ENCODE measurements around the gene PTPRN.
"Not testable (repeated sequence)": the region's sequence is repeated elsewhere in the genome, so short reads cannot be mapped to it uniquely, and the experiment has no call there.

The PTPRN gene

DNA sequence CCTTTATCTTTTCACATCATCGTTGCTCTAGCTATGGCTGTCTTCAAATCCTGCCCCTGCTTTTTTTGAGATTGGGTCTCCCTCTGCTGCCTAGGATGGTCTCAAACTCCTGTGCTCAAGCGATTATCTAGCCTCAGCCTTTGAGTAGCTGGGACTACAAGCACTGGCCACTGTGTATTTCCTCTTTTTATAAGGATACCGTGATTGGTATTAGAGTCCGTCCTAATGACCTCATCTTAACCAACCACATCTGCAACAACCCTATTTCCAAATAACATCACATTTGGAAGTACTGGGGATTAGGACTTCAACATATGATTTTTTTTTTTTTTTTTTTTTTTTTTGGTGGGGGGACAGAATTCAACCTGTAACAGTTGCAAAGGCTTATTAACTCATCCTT is 14.2 kb upstream of the PTPRN start:
- no peak overlapping the region for H3K27ac ChIP-seq (ENCODE audit: low read depth, low read length)
- H3K27me3 ChIP-seq (ENCODE audit: low read length), result no peaks in the 10 kb centered on the region
- no peaks in the 10 kb centered on the region for H3F3A ChIP-seq (ENCODE audit: insufficient read depth)
- no peaks in the 10 kb centered on the region for H3K36me3 ChIP-seq (ENCODE audit: low read length)
- H3K9me3 ChIP-seq (ENCODE audit: insufficient read depth, low read length), result no peaks in the 10 kb centered on the region
- no peaks in the 10 kb centered on the region for H3K79me2 ChIP-seq (ENCODE audit: insufficient read depth, low read length)
- no peak overlapping the region for H3K9ac ChIP-seq (ENCODE audit: low read length)
- no peak overlapping the region for H3K4me3 ChIP-seq (ENCODE audit: insufficient read depth, low read length, poor library complexity, severe bottlenecking)
- TF ChIP-seq EZH2phosphoT487 (conservative IDR thresholded peaks at IDR 0.05; ENCODE audit: low read length), result no peak
- TF ChIP-seq, protein P1, sequence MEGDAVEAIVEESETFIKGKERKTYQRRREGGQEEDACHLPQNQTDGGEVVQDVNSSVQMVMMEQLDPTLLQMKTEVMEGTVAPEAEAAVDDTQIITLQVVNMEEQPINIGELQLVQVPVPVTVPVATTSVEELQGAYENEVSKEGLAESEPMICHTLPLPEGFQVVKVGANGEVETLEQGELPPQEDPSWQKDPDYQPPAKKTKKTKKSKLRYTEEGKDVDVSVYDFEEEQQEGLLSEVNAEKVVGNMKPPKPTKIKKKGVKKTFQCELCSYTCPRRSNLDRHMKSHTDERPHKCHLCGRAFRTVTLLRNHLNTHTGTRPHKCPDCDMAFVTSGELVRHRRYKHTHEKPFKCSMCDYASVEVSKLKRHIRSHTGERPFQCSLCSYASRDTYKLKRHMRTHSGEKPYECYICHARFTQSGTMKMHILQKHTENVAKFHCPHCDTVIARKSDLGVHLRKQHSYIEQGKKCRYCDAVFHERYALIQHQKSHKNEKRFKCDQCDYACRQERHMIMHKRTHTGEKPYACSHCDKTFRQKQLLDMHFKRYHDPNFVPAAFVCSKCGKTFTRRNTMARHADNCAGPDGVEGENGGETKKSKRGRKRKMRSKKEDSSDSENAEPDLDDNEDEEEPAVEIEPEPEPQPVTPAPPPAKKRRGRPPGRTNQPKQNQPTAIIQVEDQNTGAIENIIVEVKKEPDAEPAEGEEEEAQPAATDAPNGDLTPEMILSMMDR (IDR thresholded peaks at IDR 0.05; ENCODE audit: insufficient read depth, low read length, poor library complexity, severe bottlenecking), result no peak
- H2AFZ ChIP-seq (ENCODE audit: low read depth, low read length, severe bottlenecking), result no peak overlapping the region
- H3K9me2 ChIP-seq (replicated peaks; ENCODE audit: insufficient read depth, low read length), result no peaks in the 10 kb centered on the region
- H4K20me1 ChIP-seq (ENCODE audit: low read depth, low read length), result no peaks in the 10 kb centered on the region
- H3K4me2 ChIP-seq (ENCODE audit: low read depth, low read length, poor library complexity, severe bottlenecking), result no peak overlapping the region

DNA sequence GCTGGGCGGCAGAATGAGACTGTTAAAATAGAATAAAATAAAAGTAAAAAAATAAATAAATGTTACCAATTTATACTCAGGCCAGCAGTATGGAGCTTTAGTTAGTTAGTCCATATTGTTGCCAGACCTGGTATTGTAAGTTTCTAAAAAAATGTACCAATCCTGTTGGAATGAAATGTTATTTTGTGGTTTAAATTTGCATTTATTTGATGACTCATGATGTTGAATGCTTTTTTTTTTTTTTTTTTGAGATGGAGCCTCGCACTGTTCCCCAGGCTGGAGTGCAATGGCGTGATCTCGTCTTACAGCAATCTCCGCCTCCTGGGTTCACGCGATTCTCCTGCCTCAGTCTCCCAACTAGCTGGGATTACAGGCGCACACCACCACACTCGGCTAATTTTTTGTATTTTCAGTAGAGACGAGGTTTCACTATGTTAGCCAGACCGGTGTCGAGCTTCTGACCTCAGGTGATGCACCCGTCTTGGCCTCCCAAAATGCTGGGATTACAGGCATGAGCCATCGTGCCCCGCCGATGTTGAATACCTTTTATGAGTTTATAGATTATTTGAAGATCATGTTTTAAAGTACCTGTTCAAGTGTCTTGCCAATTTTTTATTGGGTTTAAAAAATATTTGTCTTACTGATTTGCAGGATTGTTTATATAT is 5.7 kb upstream of the PTPRN start:
- Histone ChIP-seq H3K36me3 (ENCODE audit: low read length) (no peaks in the 10 kb centered on the region), H3K79me2 (ENCODE audit: insufficient read depth, low read length) (no peaks in the 10 kb centered on the region), H3K4me2 (ENCODE audit: low read depth, low read length, poor library complexity, severe bottlenecking) (no peak overlapping the region), H3K9me3 (ENCODE audit: insufficient read depth, low read length) (no peaks in the 10 kb centered on the region), H3F3A (ENCODE audit: insufficient read depth) (no peaks in the 10 kb centered on the region), H3K27me3 (ENCODE audit: low read length) (no peaks in the 10 kb centered on the region), H2AFZ (ENCODE audit: low read depth, low read length, severe bottlenecking) (no peak overlapping the region), H3K27ac (ENCODE audit: low read depth, low read length) (no peak overlapping the region), H3K9ac (ENCODE audit: low read length) (no peak overlapping the region), H4K20me1 (ENCODE audit: low read depth, low read length) (no peaks in the 10 kb centered on the region), H3K4me3 (ENCODE audit: insufficient read depth, low read length, poor library complexity, severe bottlenecking) (no peak overlapping the region), H3K9me2 (replicated peaks; ENCODE audit: insufficient read depth, low read length) (no peaks in the 10 kb centered on the region)
- no peak for TF ChIP-seq EZH2phosphoT487 (conservative IDR thresholded peaks at IDR 0.05; ENCODE audit: low read length)
- TF ChIP-seq, protein P1 (IDR thresholded peaks at IDR 0.05; ENCODE audit: insufficient read depth, low read length, poor library complexity, severe bottlenecking), result no peak

DNA sequence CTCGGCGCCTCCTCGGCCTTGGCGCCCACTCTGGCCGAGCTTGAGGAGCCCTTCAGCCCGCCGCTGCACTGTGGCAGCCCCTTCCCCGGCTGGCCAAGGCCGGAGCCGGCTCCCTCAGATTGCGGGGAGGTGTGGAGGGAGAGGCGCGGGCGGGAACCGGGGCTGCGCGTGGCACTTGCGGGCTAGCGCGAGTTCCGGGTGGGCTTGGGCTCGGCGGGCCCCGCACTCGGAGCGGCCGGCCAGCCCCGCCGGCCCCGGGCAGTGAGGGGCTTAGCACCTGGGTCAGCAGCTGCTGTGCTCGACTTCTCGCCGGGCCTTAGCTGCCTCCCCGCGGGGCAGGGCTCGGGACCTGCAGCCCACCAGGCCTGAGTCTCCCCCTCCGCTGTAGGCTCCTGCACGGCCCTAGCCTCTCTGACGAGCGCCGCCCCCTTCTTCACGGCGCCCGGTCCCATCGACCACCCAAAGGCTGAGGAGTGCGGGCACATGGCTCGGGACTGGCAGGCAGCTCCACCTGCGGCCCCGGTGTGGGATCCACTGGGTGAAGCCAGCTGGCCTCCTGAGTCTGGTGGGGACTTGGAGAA is 3.6 kb upstream of the PTPRN start:
- not testable (repeated sequence) for H3K27me3 ChIP-seq (ENCODE audit: low read length); H3K9me2 ChIP-seq (replicated peaks; ENCODE audit: insufficient read depth, low read length); H3K9me3 ChIP-seq (ENCODE audit: insufficient read depth, low read length); H3F3A ChIP-seq (ENCODE audit: insufficient read depth); H4K20me1 ChIP-seq (ENCODE audit: low read depth, low read length); H3K27ac ChIP-seq (ENCODE audit: low read depth, low read length); H3K9ac ChIP-seq (ENCODE audit: low read length); H3K4me2 ChIP-seq (ENCODE audit: low read depth, low read length, poor library complexity, severe bottlenecking); H3K79me2 ChIP-seq (ENCODE audit: insufficient read depth, low read length); H3K4me3 ChIP-seq (ENCODE audit: insufficient read depth, low read length, poor library complexity, severe bottlenecking); H3K36me3 ChIP-seq (ENCODE audit: low read length); H2AFZ ChIP-seq (ENCODE audit: low read depth, low read length, severe bottlenecking)
